ENCODE data around the gene HSD17B2.

Gene HSD17B2

DNA sequence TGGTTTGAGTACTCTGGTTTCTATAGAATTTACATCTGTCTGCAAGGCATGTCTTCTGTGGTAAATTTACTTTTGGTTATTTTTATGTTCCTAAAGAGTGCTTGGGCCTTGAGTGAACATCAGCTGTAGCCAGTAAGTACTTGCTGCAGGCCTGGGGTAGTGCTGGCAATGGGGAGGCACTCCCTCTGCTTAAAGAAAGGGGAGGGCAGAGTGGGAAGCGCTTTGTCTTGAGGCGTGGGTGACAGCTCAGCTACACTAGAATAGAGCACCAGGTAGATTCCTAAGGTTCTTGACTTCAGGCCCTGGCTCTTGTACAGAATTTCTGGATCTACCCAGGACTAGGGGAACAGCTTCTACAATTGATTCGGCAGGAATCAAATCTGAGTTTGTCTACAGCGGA lies 84.4 kb downstream of the HSD17B2 start:
- TF ChIP-seq, protein P1, sequence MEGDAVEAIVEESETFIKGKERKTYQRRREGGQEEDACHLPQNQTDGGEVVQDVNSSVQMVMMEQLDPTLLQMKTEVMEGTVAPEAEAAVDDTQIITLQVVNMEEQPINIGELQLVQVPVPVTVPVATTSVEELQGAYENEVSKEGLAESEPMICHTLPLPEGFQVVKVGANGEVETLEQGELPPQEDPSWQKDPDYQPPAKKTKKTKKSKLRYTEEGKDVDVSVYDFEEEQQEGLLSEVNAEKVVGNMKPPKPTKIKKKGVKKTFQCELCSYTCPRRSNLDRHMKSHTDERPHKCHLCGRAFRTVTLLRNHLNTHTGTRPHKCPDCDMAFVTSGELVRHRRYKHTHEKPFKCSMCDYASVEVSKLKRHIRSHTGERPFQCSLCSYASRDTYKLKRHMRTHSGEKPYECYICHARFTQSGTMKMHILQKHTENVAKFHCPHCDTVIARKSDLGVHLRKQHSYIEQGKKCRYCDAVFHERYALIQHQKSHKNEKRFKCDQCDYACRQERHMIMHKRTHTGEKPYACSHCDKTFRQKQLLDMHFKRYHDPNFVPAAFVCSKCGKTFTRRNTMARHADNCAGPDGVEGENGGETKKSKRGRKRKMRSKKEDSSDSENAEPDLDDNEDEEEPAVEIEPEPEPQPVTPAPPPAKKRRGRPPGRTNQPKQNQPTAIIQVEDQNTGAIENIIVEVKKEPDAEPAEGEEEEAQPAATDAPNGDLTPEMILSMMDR (IDR thresholded peaks at IDR 0.05; ENCODE audit: low read depth, low read length) = no peak
- H3K4me3 ChIP-seq (ENCODE audit: low read depth, low read length) = no peak overlapping the region

DNA sequence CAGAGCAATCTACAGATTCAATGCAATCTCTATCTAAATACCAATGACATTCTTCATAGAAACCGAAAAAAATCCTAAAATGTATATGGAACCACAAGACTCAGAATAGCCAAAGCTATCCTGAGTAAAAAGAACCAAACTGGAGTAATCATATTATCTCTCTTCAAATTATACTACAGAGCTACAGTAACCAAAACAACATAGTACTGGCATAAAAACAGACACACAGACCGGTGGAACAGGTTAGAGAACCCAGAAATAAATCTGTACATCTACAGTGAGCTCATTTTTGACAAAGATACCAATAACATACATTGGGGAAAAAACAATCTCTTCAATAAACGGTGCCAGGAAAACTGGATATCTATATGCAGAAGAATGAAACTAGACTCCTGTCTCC lies 89.6 kb downstream of the HSD17B2 start:
- TF ChIP-seq, protein P1 (IDR thresholded peaks at IDR 0.05; ENCODE audit: low read depth, low read length) = no peak
- no peak overlapping the region for H3K4me3 ChIP-seq (ENCODE audit: low read depth, low read length)

DNA sequence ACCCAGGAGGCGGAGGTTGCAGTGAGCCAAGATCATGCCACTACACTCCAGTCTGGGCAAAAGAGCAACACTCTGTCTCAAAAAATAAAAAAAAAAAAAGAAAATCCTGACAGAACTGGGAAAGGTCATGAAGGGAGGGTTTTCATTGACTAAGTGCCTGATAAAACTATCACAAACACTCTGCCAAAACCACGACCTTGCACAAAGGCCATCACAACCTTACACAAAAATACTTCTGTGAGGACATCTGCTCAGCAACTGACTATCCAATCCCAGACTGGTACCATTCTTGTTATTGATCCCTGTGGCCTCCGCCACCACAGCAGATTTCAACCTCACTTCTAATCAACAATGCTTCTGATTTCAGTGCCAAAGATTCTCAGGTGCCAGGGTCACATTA lies 94.8 kb downstream of the HSD17B2 start:
- H3K4me3 ChIP-seq (ENCODE audit: low read depth, low read length) = no peak overlapping the region
- TF ChIP-seq, protein P1 (IDR thresholded peaks at IDR 0.05; ENCODE audit: low read depth, low read length) = no peak

DNA sequence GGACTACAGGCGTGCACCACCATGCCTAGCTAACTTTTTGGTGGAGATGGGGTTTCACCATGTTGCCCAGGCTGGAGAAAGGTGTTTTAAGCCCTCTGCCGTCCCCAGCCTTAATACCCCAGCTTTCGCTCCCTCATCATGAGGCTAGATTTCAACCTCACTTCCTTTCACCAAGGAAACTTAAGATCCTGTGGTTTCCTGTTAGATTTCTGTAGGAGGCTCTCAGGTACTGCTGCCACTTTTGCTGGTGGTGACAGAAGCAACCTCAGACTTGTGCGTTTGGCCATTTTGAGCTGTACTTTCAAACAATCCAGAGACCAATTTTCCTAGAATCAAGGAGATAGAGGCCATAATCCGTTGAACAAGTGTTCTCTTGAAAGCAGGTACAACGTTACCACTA lies 98.7 kb downstream of the HSD17B2 start:
- TF ChIP-seq, protein P1 (IDR thresholded peaks at IDR 0.05; ENCODE audit: low read depth, low read length) = no peak
- H3K4me3 ChIP-seq (ENCODE audit: low read depth, low read length) = no peak overlapping the region

DNA sequence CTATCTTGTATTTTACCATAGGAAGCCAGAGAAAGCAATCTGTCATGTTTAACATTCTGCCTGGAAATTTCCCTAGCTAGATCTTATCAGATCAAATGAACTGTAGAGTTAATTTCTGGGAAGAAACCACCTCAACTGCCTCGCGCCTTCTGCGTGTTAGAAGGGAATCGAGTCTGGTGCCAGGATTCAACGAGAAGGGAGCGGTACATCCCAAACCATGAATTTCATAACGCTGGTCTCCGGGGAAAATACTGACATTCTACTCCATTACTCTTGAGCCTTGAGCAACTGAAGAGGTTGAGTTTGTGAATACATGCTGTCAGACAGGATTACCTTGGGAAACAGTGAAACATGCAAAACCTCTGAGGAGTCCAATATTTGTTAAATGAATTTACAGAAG lies 99.8 kb downstream of the HSD17B2 start:
- no peak overlapping the region for H3K4me3 ChIP-seq (ENCODE audit: low read depth, low read length)
- TF ChIP-seq, protein P1 (IDR thresholded peaks at IDR 0.05; ENCODE audit: low read depth, low read length) = no peak

DNA sequence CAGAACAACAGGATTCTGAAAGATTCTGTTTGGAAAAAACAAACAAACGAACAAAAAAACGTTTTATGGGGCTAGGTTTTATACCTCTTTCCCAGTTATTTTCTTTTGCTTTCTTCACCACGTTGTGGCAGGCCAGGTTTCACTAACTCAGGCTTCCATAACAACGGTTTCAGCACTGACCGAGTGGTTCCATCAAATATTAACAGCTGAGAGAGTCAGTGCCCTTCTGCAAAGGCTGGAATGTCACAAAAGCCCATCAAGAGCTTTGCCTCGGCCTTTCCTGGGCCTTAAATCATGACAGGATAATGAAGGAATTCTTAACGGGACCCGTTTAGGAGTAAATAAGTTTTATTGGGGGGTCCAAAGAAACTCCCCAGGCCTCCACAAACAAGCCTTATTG lies 100.8 kb downstream of the HSD17B2 start:
- TF ChIP-seq, protein P1 (IDR thresholded peaks at IDR 0.05; ENCODE audit: low read depth, low read length) = no peak
- no peak overlapping the region for H3K4me3 ChIP-seq (ENCODE audit: low read depth, low read length)

DNA sequence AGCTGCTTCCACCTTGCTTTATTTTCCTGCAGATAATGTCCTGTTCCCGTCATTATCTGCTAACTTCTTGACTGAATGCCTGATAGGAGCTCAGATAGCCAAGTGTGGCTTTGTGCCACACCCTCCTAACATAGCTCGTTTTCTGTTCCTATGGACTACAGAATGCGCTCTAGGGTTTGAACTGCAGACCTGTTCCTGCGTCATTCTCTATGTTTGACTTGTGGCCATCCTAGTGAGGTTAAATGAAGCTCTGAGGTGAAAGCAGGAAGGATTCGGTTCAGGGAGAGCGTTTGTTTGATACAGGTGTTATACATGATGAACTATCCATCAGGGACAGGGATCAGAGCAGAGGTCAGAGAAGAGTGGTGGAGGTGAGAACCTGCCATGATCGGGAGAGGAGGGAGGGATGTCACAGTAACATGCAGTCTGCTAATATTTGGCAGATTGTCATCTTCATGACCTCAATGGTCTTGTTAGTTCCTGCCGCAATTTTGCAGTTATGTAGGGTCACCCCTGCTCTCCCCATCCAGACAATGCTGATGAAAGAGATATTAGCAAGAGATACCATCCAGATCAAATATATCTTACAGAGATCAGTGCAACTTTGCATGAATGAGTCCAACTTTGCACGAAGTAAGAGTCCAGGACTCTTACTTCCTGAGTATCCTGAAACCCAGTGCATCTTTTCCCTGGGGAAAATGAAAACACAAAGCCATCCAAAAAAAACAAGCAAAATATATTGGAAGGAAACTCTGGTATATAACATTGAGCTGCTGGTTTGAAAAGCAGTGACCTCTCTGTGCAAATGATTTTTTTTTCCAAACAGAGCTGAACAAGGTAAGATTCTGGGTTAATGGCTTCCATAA lies 102.1 kb downstream of the HSD17B2 start:
- TF ChIP-seq, protein P1 (IDR thresholded peaks at IDR 0.05; ENCODE audit: low read depth, low read length) = no peak
- no peak overlapping the region for H3K4me3 ChIP-seq (ENCODE audit: low read depth, low read length)
